ENCODE results near the gene KRT222. TPM values are rescaled to one million over a fixed set of nuclear protein-coding genes. Genes with fewer than 3 reads are reported as not detected.

The KRT222 gene
- total and polyA plus RNA-seq, 2 of the 13 experiments (the other 11 are each of a cell fraction or from before 2014, with no cell fraction given), result not detected

DNA sequence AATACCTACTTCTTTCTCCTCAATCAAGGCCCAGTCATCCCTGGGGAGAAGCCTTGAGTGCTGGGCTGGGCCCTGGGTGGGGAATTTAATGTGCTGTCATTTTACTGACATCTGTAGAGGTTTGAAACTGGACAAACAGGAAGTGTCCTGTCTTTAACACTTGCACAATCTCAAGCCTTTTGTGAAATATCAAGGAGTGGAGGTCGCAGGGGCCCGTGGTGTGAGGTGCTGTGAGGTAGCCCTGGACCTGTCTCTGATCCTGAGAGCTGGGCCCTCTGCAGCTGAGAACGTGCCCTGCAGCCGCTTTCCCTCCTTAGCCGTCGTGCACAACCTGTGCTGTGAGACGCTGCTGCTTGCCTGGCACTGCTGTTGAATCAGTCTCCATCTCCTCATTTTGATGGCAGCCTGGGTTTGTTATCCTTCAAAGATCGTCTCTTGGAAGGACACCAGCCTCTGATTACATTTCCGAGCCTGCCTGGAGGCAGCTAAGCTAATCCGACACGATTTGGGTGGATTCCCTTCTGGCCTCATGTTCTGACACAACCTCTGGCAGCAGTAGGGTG, 47.2 kb downstream of the KRT222 start:
- WGBS (ENCODE audit: low lambda C conversion rate), result 29% methylated on average over 11 of the region's 11 CpGs
- ChIA-PET CTCF (ENCODE audit: low intra/inter-chr PET ratio, low total read pairs) (interaction anchor here (3.0 to 3.3 kb wide), 2 partner anchors 173 to 174 kb away, joined by 37 to 44 read pairs; no protein-coding TSS in a partner anchor), POLR2A (interaction anchor here (0.7 to 1.9 kb wide), 2 partner anchors 31 to 69 kb away, joined by 3 to 4 read pairs; no protein-coding TSS in a partner anchor)
- Histone ChIP-seq H3K36me3 (replicated peaks in 1 of 2; ENCODE audit: control insufficient read depth in 1 of 2, insufficient read depth in 2 of 2, low read length in 2 of 2) (no peaks in the 10 kb centered on the region), H3K9me3 (ENCODE audit: low read length) (no peaks in the 10 kb centered on the region), H3K27ac (ENCODE audit: extremely low read length, insufficient read depth, low read length) (no peak overlapping the region), H3K4me3 (replicated peaks in 1 of 3; ENCODE audit: insufficient read depth in 1 of 3, low read depth in 2 of 3, low read length in 3 of 3) (no peak overlapping the region; a peak in 1 of 6 replicates), H3K4me1 (ENCODE audit: insufficient read depth, low read length) (peaks cover 55% of the 10 kb centered on the region), H3K27me3 (ENCODE audit: control insufficient read depth in 1 of 2, insufficient read depth in 2 of 2, low read length in 2 of 2) (peaks cover 1 to 32% of the 10 kb centered on the region in 2 experiments; a peak in 3 of 5 replicates), H3K4me2 (ENCODE audit: low read depth, low read length) (peak overlapping the region; percentile 54), H2AFZ (ENCODE audit: low read length) (no peak overlapping the region), H4K20me1 (ENCODE audit: insufficient read depth, low read length) (no peaks in the 10 kb centered on the region), H3K79me2 (ENCODE audit: insufficient read depth, low read length) (no peaks in the 10 kb centered on the region), H3K9ac (ENCODE audit: insufficient read depth, low read depth, low read length) (no peak overlapping the region)
- DNase-seq (ENCODE audit: low spot score) (peak; percentile 27), ATAC-seq (peak; percentile 53), FAIRE-seq (no peak)
- in situ Hi-C loops (cut with HindIII; ENCODE audit: extremely low pct_ligation_motif_present, low pct_unique_long_range_greater_than_20kb), result loop anchor here (5.0 kb wide), 2 partner anchors 175 to 1045 kb away; no protein-coding TSS in a partner anchor
- BruUV-seq (replicated peaks), result no TSS peak
- intact Hi-C loops (cut with micrococcal nuclease; ENCODE audit: unreplicated experiment), result loop anchor here (5.0 to 10.0 kb wide), 2 partner anchors 235 to 1047 kb away; no protein-coding TSS in a partner anchor
- TF ChIP-seq HMGA1 (CRISPR knock-in tag; conservative IDR thresholded peaks at IDR 0.05) (no peak), MEF2D (CRISPR knock-in tag; IDR thresholded peaks at IDR 0.05) (0 out of 2 replicates have a peak, but pooled peaks have one; percentile 30), PBX2 (CRISPR knock-in tag; IDR thresholded peaks at IDR 0.05) (no peak), THAP11 (CRISPR knock-in tag; IDR thresholded peaks at IDR 0.05) (no peak), ZNF839 (CRISPR knock-in tag; IDR thresholded peaks at IDR 0.05; ENCODE audit: borderline replicate concordance) (0 out of 2 replicates have a peak, but pooled peaks have one; percentile 38), SALL1 (CRISPR knock-in tag; IDR thresholded peaks at IDR 0.05) (peak; percentile 49; the same call in 1 of the 2 replicates), ZMYM3 (CRISPR knock-in tag; IDR thresholded peaks at IDR 0.05) (peak; percentile 52; the same call in 1 of the 2 replicates), TFDP1 (CRISPR knock-in tag; IDR thresholded peaks at IDR 0.05; ENCODE audit: borderline replicate concordance) (peak; percentile 82; the same call in 1 of the 2 replicates), HOXA3 (CRISPR knock-in tag; IDR thresholded peaks at IDR 0.05) (peak; percentile 42; the same call in 1 of the 2 replicates), DNMT1 (CRISPR knock-in tag; IDR thresholded peaks at IDR 0.05) (no peak), MEIS2 (CRISPR knock-in tag; IDR thresholded peaks at IDR 0.05) (peak; percentile 30; the same call in 1 of the 2 replicates), TP53 (CRISPR knock-in tag; conservative IDR thresholded peaks at IDR 0.05) (no peak), ZNF580 (CRISPR knock-in tag; IDR thresholded peaks at IDR 0.05; ENCODE audit: borderline replicate concordance, low read depth) (0 out of 2 replicates have a peak, but pooled peaks have one; percentile 44), STAG1 (CRISPR knock-in tag; IDR thresholded peaks at IDR 0.05) (no peak)
- TF ChIP-seq, protein P1, sequence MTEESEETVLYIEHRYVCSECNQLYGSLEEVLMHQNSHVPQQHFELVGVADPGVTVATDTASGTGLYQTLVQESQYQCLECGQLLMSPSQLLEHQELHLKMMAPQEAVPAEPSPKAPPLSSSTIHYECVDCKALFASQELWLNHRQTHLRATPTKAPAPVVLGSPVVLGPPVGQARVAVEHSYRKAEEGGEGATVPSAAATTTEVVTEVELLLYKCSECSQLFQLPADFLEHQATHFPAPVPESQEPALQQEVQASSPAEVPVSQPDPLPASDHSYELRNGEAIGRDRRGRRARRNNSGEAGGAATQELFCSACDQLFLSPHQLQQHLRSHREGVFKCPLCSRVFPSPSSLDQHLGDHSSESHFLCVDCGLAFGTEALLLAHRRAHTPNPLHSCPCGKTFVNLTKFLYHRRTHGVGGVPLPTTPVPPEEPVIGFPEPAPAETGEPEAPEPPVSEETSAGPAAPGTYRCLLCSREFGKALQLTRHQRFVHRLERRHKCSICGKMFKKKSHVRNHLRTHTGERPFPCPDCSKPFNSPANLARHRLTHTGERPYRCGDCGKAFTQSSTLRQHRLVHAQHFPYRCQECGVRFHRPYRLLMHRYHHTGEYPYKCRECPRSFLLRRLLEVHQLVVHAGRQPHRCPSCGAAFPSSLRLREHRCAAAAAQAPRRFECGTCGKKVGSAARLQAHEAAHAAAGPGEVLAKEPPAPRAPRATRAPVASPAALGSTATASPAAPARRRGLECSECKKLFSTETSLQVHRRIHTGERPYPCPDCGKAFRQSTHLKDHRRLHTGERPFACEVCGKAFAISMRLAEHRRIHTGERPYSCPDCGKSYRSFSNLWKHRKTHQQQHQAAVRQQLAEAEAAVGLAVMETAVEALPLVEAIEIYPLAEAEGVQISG (CRISPR knock-in tag; IDR thresholded peaks at IDR 0.05), result 0 out of 2 replicates have a peak, but pooled peaks have one; percentile 16
- TF ChIP-seq, protein P2, sequence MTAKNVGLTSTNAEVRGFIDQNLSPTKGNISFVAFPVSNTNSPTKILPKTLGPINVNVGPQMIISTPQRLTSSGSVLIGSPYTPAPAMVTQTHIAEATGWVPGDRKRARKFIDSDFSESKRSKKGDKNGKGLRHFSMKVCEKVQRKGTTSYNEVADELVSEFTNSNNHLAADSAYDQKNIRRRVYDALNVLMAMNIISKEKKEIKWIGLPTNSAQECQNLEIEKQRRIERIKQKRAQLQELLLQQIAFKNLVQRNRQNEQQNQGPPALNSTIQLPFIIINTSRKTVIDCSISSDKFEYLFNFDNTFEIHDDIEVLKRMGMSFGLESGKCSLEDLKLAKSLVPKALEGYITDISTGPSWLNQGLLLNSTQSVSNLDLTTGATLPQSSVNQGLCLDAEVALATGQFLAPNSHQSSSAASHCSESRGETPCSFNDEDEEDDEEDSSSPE (CRISPR knock-in tag; IDR thresholded peaks at IDR 0.05), result 0 out of 2 replicates have a peak, but pooled peaks have one; percentile 48
- TF ChIP-seq, protein P3, sequence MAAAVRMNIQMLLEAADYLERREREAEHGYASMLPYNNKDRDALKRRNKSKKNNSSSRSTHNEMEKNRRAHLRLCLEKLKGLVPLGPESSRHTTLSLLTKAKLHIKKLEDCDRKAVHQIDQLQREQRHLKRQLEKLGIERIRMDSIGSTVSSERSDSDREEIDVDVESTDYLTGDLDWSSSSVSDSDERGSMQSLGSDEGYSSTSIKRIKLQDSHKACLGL (CRISPR knock-in tag; IDR thresholded peaks at IDR 0.05), result no peak

Measured in HepG2 (cell line).